Natural killer cell (primary cell): ENCODE results near the gene SCYL1. TPM values are rescaled to one million over a fixed set of nuclear protein-coding genes. Genes with fewer than 3 reads are reported as not detected.
A peak's percentile ranks its signal among the peaks of the same experiment; 100 is the strongest.

ENCODE experiments used
- ATAC-seq, 3 donors: fragments of 150-1000 bp in 2 of 3; fragments of 200-7000 bp in 1 of 3; cut with Tn5 transposase; 1 replicate in 1 of 3; 2 replicates in 2 of 3; pipeline ENCODE4 v1.10.0; 2021; ENCODE audit warnings: mild to moderate bottlenecking in 2 of 3, moderate library complexity in 2 of 3
- DNase-seq, 2 donors: peaks; one replicate each; pipeline versions ENCODE4 v3.0.0 to v3.0.0-alpha.2; 2013 to 2021; ENCODE audit warnings: mixed read lengths in 1 of 2
- H3K27ac ChIP-seq: one replicate; pipeline ENCODE4 v1.5.1; 2013; ENCODE audit warnings: mild to moderate bottlenecking, low read length
- H3K27me3 ChIP-seq: one replicate; pipeline ENCODE4 v1.6.1; 2013; ENCODE audit warnings: low read length; ENCODE audit not compliant: control insufficient read depth, insufficient read depth
- H3K36me3 ChIP-seq: one replicate; pipeline ENCODE4 v1.6.1; 2013; ENCODE audit warnings: low read length; ENCODE audit not compliant: control insufficient read depth, insufficient read depth
- H3K4me1 ChIP-seq: one replicate; pipeline ENCODE4 v1.6.1; 2013; ENCODE audit warnings: low read length; ENCODE audit not compliant: control insufficient read depth, insufficient read depth
- H3K4me3 ChIP-seq: one replicate; pipeline ENCODE4 v1.5.1; 2013; ENCODE audit warnings: low read length
- H3K9me3 ChIP-seq: one replicate; pipeline ENCODE4 v1.6.1; 2013; ENCODE audit warnings: low read length; ENCODE audit not compliant: control insufficient read depth, insufficient read depth
- H3K27ac Mint-ChIP-seq, 2 donors: one replicate each; pipeline ENCODE4 v1.8.0; 2022; ENCODE audit warnings: mild to moderate bottlenecking in 2 of 2, mixed read lengths in 2 of 2, moderate library complexity in 1 of 2
- H3K27me3 Mint-ChIP-seq, 2 donors: one replicate each; pipeline ENCODE4 v1.8.0; 2022; ENCODE audit warnings: low read depth in 2 of 2, mixed read lengths in 2 of 2
- H3K36me3 Mint-ChIP-seq: one replicate; pipeline ENCODE4 v1.8.0; 2022; ENCODE audit warnings: mixed read lengths
- H3K4me1 Mint-ChIP-seq, 2 donors: one replicate each; pipeline ENCODE4 v1.8.0; 2022; ENCODE audit warnings: mixed read lengths in 2 of 2
- H3K4me3 Mint-ChIP-seq: one replicate; pipeline ENCODE4 v1.8.0; 2022; ENCODE audit warnings: mild to moderate bottlenecking, moderate library complexity, mixed read lengths
- H3K9me3 Mint-ChIP-seq, 2 donors: one replicate each; pipeline ENCODE4 v1.8.0; 2022; ENCODE audit warnings: mixed read lengths in 2 of 2
- WGBS: methylation state at CpG from one replicate; pipeline ENCODE4 v1.1.7; 2013; ENCODE audit warnings: missing lambda C conversion rate; ENCODE audit not compliant: insufficient coverage; 5-methylcytosine and 5-hydroxymethylcytosine counted together
- intact Hi-C: fragments of 100-400 bp; cut with micrococcal nuclease; formaldehyde crosslinking; loops from one replicate; pipeline ENCODE4 v1.14.2; 2022
- total RNA-seq, 4 donors: library from RNA; stranded (reverse); fragments of 120-200 nt in 1 of 4; gene quantifications; one replicate each; pipeline versions ENCODE4 v1.2.3 to v1.2.4, GENCODE V29; 2013 to 2022
- TF ChIP-seq, protein P1 (sequence below): fragments of 200-600 bp; IDR thresholded peaks from one replicate; pipeline ENCODE4 v1.8.0; 2022; ENCODE audit warnings: antibody characterized with exemption

SCYL1 gene
- total RNA-seq, 3 donors from 2014 or later (not counting 1 experiment from before 2014, with no cell fraction given): 61.7 to 79.9 (median 71.3) TPM

DNA sequence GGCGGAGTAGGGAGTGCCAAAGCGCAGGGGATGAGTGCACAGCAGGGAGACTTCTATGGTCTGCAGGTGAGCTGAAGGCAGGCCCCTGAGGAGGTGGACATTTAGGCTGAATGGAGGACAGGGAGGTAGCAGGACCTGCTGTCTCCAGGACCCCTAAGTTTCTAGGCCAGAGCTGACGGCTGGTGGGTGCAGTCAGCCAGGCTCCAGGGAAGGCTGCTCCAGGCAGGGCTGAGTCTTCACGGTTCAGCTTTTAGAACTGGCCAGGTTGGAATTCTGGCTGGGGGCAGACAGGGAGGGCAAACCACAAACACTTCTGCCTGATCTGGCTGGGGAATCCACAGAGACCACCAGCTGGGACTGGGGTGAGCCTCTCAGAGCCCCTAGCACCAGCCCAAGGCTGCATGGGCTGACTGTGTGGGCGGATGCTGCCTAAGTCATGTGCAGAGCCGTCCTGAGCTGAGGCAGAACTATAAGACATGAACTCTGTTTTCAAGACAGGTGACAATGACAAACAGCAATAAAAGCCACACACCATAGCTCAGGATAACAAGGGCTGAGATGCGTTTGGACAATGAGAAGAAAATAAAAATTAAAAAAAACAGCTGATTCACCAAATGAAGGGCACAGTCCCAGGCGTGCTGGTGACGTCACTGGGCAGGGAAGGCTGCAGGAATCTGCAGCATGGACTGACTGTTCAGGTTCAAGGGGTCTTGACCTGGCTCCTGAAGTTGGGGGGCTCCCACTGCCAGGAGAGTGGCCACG lies 36.4 kb upstream of the SCYL1 start:
- TF ChIP-seq, protein P1, sequence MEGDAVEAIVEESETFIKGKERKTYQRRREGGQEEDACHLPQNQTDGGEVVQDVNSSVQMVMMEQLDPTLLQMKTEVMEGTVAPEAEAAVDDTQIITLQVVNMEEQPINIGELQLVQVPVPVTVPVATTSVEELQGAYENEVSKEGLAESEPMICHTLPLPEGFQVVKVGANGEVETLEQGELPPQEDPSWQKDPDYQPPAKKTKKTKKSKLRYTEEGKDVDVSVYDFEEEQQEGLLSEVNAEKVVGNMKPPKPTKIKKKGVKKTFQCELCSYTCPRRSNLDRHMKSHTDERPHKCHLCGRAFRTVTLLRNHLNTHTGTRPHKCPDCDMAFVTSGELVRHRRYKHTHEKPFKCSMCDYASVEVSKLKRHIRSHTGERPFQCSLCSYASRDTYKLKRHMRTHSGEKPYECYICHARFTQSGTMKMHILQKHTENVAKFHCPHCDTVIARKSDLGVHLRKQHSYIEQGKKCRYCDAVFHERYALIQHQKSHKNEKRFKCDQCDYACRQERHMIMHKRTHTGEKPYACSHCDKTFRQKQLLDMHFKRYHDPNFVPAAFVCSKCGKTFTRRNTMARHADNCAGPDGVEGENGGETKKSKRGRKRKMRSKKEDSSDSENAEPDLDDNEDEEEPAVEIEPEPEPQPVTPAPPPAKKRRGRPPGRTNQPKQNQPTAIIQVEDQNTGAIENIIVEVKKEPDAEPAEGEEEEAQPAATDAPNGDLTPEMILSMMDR: no peak
- Histone ChIP-seq H3K4me1 (peaks cover 29% of the 10 kb centered on the region), H3K4me3 (no peak overlapping the region), H3K36me3 (no peaks in the 10 kb centered on the region), H3K27ac (no peak overlapping the region), H3K27me3 (no peaks in the 10 kb centered on the region), H3K9me3 (no peaks in the 10 kb centered on the region)
- no peaks in the 10 kb centered on the region for H3K27me3 Mint-ChIP-seq
- no peaks in the 10 kb centered on the region for H3K9me3 Mint-ChIP-seq
- peak overlapping the region in 1 of 2 donors; percentile 49 for H3K27ac Mint-ChIP-seq
- no peaks in the 10 kb centered on the region for H3K36me3 Mint-ChIP-seq
- DNase-seq (no peak), ATAC-seq (no peak)
- peaks cover 6 to 13% of the 10 kb centered on the region in 2 donors for H3K4me1 Mint-ChIP-seq
- intact Hi-C loops: no loop called here
- no peak overlapping the region for H3K4me3 Mint-ChIP-seq
- WGBS: 79% methylated on average over 10 of the region's 10 CpGs

DNA sequence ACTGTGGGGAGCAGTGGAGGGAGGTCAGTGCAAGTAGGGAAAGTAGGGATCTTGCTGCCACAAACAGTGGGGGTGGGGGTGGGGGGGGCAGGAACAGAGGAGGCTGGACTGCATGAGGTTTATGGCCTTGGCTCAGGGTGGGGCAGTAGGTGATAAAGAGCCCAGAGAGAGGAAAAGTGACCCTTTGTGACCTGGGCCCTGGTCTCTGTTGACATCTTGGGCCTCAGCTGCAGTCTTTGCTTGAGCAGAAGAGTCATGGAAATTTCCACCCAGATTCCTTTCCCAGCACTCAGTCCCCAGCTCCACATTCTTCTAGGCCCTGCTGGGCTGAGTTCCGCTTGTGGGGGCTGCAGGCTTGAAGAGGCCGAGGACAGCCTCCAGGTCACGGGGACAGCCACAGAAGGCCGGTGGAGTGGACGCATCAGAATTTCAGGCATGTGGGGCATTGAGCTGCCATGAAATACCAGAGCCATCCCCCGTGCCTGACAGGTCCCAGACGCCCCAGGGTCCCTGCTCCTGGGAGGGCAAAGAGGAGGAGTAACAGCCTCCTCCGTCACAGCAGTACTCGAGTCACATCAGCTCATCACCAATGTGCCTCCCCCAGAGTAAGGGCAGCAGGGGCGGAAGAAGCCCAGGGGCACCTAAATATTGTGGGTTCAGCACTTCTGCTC lies 35.7 kb upstream of the SCYL1 start:
- Histone ChIP-seq H3K36me3 (no peaks in the 10 kb centered on the region), H3K4me3 (no peak overlapping the region), H3K9me3 (no peaks in the 10 kb centered on the region), H3K27ac (no peak overlapping the region), H3K4me1 (peaks cover 33% of the 10 kb centered on the region), H3K27me3 (no peaks in the 10 kb centered on the region)
- 97% methylated on average over 10 of the region's 10 CpGs for WGBS
- DNase-seq: no peak
- H3K4me1 Mint-ChIP-seq: peaks cover 6 to 13% of the 10 kb centered on the region in 2 donors
- intact Hi-C loops: no loop called here
- H3K36me3 Mint-ChIP-seq: no peaks in the 10 kb centered on the region
- no peak for ATAC-seq
- no peak overlapping the region for H3K4me3 Mint-ChIP-seq
- no peaks in the 10 kb centered on the region for H3K9me3 Mint-ChIP-seq
- peak overlapping the region in 1 of 2 donors; percentile 49 for H3K27ac Mint-ChIP-seq
- no peaks in the 10 kb centered on the region for H3K27me3 Mint-ChIP-seq
- TF ChIP-seq, protein P1: no peak

DNA sequence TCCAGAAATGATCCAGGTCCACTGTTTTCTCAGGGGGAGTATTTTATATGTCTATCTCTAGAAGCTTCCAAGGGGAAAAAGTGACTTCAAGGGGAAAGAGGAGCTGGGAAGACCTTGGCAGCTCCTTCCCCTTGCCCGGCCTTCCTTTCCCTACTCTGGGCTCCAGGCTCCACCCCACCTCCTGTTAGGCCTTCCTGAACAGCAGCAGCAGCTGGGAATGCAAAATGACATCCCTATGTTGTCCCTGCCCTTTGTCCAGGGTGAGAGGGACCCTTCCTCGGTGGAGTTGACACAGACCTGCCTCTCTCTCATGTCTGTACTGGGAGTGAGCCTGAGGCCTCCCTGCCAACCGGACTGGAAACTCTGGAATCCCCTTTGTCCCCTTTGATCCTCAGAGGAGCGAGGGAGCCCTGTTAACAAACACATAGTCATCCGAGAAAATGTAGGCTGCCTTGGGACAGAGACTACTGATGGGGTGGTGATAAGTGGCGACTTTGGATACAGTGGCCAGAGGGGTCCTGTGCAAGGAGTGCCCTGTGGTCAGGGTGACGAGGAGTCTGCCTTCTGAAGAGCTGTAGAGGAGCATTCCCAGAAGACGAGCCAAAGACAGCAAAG lies 35.1 kb upstream of the SCYL1 start:
- intact Hi-C loops: no loop called here
- ATAC-seq: no peak

More for the DNA sequence above, 35.1 kb upstream of the SCYL1 start:
- Mint-ChIP-seq H3K27me3 (no peaks in the 10 kb centered on the region), H3K36me3 (no peaks in the 10 kb centered on the region), H3K4me3 (no peak overlapping the region), H3K4me1 (peaks cover 6 to 13% of the 10 kb centered on the region in 2 donors), H3K27ac (no peak overlapping the region), H3K9me3 (no peaks in the 10 kb centered on the region)
- TF ChIP-seq, protein P1: no peak
- no peak for DNase-seq
- Histone ChIP-seq H3K9me3 (no peaks in the 10 kb centered on the region), H3K36me3 (no peaks in the 10 kb centered on the region), H3K27me3 (no peaks in the 10 kb centered on the region), H3K4me1 (peaks cover 33% of the 10 kb centered on the region), H3K4me3 (no peak overlapping the region), H3K27ac (no peak overlapping the region)
- 92% methylated on average over 8 of the region's 8 CpGs for WGBS
